ENCODE data around the gene PLEKHG2. TPM values are rescaled to one million over a fixed set of nuclear protein-coding genes. Genes with fewer than 3 reads are reported as not detected.
A peak's percentile ranks its signal among the peaks of the same experiment; 100 is the strongest.
"Not testable (repeated sequence)": the region's sequence is repeated elsewhere in the genome, so short reads cannot be mapped to it uniquely, and the experiment has no call there.

The PLEKHG2 gene
- total RNA-seq, 2 donors from 2014 or later: 119 to 129 TPM

DNA sequence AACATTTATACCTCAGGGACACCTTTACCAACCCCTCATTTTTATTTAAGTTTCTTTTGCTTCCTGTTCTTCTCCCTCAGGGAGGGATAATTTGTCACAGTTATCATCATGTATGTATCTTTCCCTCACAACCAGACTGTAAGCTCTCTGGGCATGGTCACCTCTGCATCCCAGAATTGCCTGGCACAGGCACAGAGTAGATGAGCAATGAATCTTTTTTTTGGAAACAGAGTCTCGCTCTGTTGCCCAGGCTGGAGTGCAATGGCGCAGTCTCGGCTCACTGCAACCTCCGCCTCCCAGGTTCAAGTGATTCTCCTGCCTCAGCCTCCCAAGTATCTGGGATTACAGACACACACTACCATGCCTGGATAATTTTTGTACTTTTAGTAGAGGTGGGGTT, 33.1 kb upstream of the PLEKHG2 start:
- H3K27me3 Mint-ChIP-seq; H3K9me3 ChIP-seq (ENCODE audit: control insufficient read depth, low read length, poor library complexity, severe bottlenecking); H3K4me1 Mint-ChIP-seq; ATAC-seq; DNase-seq: not testable (repeated sequence)
- H3K27ac Mint-ChIP-seq: peak overlapping the region; percentile 75
- peaks cover 30% of the 10 kb centered on the region for H3K36me3 Mint-ChIP-seq (ENCODE audit: low read depth)
- H3K4me3 Mint-ChIP-seq: peak overlapping the region; percentile 36

DNA sequence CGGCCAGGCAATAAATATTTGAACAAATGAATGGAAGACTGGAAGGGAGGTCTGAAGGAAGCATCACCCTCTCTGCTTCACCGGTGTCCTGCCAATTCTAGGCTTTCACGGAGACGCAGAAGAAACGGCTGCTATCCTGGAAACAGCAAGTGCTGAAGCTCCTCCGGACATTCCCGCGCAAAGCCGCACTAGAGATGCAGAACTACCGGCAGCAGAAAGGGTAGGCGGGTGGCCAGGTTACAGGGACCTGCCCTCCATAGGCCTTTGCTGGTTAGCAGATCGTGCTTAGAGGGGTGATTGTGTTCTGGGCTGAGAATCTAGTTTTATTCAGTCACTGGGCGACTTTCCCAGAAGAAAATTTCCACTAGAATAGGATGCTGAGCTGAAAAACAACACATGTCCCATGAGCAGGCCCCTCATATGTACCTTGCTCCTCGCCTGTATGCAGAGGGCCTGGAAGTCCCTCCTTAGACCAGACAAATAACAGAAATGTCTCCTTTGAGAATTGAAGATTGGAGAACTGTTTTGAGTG, 32.5 kb upstream of the PLEKHG2 start:
- H3K36me3 Mint-ChIP-seq (ENCODE audit: low read depth): peaks cover 27% of the 10 kb centered on the region
- no peaks in the 10 kb centered on the region for H3K27me3 Mint-ChIP-seq
- H3K4me3 Mint-ChIP-seq: no peak overlapping the region
- ATAC-seq (no peak), DNase-seq (no peak)
- H3K27ac Mint-ChIP-seq: peak overlapping the region; percentile 75
- no peaks in the 10 kb centered on the region for H3K9me3 ChIP-seq (ENCODE audit: control insufficient read depth, low read length, poor library complexity, severe bottlenecking)
- H3K4me1 Mint-ChIP-seq: peaks cover 8% of the 10 kb centered on the region

DNA sequence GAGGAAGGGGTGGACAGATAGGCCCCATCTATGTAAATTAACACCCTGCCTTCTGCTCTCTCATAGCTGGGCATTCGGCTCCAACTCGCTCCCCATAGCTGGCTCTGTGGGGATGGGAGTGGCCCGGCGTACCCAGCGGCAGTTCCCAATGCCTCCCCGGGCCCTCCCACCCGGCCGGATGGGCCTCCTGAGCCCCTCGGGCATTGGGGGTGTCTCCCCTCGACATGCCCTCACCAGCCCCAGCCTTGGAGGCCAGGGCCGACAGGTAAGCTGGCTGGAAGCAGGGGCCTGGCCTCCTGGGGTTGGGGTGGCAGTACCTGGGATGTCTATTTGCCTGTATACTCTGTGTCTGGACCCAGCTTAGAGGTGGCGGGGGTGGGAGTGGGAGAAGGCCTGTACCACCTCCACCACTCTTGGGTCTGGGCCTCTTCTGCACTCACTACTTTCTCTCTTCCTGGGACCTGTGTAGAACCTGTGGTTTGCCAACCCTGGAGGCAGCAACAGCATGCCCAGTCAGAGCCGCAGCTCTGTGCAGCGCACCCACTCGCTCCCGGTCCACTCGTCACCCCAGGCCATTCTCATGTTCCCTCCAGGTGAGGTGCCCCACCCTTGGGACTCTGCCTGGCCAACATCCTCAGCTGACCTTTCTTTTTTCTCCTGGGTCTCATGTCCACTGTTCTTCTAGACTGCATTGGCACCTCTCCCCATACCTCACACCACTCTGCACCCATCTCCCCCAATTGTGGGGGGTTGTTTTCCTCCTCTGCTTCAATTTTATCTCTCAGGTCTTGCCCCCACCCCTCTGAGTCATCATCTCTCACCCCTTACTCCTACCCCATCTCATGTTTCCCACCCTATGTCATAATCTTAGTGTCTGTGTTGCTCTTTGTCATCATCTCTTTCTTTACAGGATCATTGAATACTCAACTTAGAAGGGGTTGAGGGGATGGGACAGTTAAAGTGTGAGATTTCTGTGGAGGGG, 31.7 kb upstream of the PLEKHG2 start:
- no peaks in the 10 kb centered on the region for H3K9me3 ChIP-seq (ENCODE audit: control insufficient read depth, low read length, poor library complexity, severe bottlenecking)
- Mint-ChIP-seq H3K36me3 (ENCODE audit: low read depth) (peaks cover 24% of the 10 kb centered on the region), H3K4me1 (peaks cover 6% of the 10 kb centered on the region), H3K27me3 (no peaks in the 10 kb centered on the region), H3K4me3 (no peak overlapping the region), H3K27ac (peak overlapping the region; percentile 88)
- ATAC-seq (no peak), DNase-seq (no peak)

DNA sequence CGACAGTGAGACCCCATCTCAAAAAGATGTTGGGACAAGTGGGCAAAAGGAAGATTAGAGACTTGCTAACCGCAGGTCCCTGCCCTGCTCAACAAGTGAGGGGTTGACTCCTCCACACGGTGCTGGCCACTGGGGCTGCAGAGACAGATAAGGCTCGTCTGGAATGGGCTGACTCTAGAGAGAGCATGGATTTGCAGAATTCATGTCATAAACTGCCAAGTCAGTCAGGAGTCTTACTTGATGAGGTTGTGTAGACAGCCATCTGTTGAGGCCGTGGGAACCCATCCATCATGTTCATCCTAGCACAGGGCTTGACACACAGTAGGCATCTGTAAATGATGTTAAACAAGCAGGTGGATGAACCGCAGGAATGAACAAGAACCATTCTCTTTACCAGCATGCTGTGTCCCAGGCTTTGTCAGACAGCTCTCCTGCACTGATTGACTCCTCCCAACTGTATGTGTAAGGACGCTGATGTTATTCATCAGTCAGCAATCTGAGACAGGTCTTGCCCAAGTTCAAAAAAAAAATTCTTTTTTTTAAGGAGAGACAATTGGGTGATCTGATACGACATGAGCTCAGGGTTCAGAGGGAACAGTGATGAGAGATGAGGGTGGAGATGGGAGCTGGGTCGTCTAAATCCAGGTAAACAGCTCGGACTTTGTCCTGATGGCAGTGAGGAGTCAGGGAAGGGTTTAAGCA, 30.4 kb upstream of the PLEKHG2 start:
- Mint-ChIP-seq H3K36me3 (ENCODE audit: low read depth) (peaks cover 27% of the 10 kb centered on the region), H3K4me3 (no peak overlapping the region), H3K27ac (peak overlapping the region; percentile 88), H3K4me1 (peaks cover 8% of the 10 kb centered on the region), H3K27me3 (no peaks in the 10 kb centered on the region)
- H3K9me3 ChIP-seq (ENCODE audit: control insufficient read depth, low read length, poor library complexity, severe bottlenecking): no peaks in the 10 kb centered on the region
- no peak for DNase-seq
- no peak for ATAC-seq

DNA sequence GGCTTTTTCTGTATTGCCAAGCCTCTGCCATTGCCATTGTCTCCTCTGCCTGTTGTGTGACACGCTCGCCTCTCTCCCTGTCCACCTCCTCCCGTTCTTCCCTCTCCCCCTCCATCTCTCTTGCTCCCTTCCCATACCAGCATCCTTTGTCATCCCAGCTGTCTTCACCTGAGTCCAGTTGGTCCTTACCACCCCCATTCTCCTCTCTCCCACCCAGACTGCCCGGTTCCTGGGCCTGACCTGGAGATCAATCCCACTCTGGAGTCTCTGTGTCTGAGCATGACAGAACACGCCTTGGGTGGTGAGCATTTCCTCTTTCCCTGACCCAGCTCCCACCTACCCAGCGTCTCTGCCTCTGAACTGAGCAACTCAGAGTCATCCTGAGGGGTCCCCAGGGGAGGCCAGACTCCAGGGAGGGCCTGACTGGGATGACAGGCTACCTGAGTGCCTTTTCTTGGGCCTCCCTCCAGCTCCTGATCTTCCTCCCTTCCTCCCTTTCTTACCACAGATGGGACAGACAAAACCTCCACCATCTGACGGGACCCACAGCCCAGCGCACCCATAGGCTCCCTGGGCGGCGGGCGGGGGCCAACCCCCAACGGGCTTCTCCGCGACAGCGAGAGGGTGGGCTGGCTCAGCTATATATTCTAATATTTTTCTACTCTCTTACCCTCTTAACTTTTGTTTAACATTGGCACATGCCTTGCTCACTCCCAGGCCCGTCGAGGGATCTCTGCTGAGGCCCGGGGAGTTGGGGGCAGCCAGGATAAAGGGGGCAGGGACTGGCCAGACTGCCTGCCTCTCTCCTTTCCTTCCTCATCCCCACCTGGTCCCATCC, 29.3 kb upstream of the PLEKHG2 start:
- no peaks in the 10 kb centered on the region for H3K9me3 ChIP-seq (ENCODE audit: control insufficient read depth, low read length, poor library complexity, severe bottlenecking)
- no peaks in the 10 kb centered on the region for H3K27me3 Mint-ChIP-seq
- H3K4me1 Mint-ChIP-seq: peaks cover 8% of the 10 kb centered on the region
- ATAC-seq: no peak
- H3K36me3 Mint-ChIP-seq (ENCODE audit: low read depth): peaks cover 20% of the 10 kb centered on the region
- H3K4me3 Mint-ChIP-seq: peak overlapping the region; percentile 47
- no peak for DNase-seq
- peak overlapping the region; percentile 88 for H3K27ac Mint-ChIP-seq

DNA sequence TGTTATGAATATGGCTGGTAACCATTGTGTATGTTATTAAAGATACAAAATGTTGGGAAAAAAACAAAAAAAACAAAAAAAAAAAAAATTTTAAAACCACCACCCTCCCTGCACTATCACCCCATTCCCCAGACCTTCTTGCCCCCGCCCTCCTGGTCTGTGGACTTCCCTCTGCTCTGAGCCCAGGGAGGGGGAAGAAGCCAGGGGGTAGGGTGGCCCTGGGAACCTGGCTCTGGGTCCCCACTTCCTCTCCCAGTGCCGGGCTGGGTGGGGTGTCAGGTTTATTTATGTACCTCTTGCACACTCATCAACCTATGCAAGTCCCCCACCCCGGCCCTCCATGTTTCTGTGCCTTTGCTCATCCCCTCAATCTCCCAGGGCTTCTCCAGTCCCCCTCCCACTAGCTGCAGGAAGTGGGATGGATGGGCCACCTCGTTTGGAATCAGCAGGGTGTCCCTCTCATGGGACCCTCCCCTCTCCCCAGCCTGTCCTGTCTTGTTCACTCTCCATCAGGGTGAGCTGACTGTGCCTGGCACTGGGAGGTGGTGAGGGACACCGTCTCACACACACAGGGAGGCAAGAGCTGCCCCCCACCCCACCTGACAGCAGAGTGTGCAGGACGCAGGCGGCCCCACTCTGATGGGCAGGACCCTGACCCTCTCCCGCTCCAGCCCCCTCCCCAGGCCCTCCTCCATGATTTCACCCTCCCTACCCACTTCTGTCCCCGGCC, 27.5 kb upstream of the PLEKHG2 start:
- H3K27ac Mint-ChIP-seq: peak overlapping the region; percentile 92
- peak; percentile 7 for ATAC-seq
- no peak overlapping the region for H3K4me3 Mint-ChIP-seq
- H3K9me3 ChIP-seq (ENCODE audit: control insufficient read depth, low read length, poor library complexity, severe bottlenecking): no peaks in the 10 kb centered on the region
- H3K4me1 Mint-ChIP-seq: peaks cover 9% of the 10 kb centered on the region
- H3K27me3 Mint-ChIP-seq: no peaks in the 10 kb centered on the region
- H3K36me3 Mint-ChIP-seq (ENCODE audit: low read depth): peaks cover 20% of the 10 kb centered on the region
- no peak for DNase-seq

- Mint-ChIP-seq H3K27me3 (no peaks in the 10 kb centered on the region), H3K27ac (peak overlapping the region; percentile 92), H3K4me3 (no peak overlapping the region), H3K36me3 (ENCODE audit: low read depth) (peaks cover 20% of the 10 kb centered on the region), H3K4me1 (peaks cover 14% of the 10 kb centered on the region)
- no peak for ATAC-seq
- DNase-seq: no peak
- no peaks in the 10 kb centered on the region for H3K9me3 ChIP-seq (ENCODE audit: control insufficient read depth, low read length, poor library complexity, severe bottlenecking)
Observed at GRCh38 chr19:39385629-39386411, 26.6 kb upstream of the PLEKHG2 start.

DNA sequence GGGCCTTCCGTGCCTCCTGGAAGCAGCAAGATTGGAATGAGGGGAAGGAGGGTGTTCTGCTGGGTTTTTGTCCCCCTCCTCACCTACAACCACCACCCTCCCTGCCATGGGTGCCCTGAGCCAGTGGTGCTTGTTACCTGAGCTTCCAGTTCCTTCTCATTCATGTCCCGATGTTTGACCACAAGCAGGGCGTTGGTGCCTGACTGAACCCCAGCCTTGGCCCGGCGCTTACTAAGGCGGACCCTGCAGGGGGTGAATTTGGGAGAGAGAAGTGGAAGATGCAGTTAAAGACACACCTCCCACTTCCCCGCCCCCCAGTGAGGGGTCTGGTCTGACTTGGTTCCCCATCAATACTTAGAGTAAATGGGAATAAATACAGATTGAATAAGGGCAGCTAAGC, 25.9 kb upstream of the PLEKHG2 start:
- no peaks in the 10 kb centered on the region for H3K9me3 ChIP-seq (ENCODE audit: control insufficient read depth, low read length, poor library complexity, severe bottlenecking)
- ATAC-seq (no peak), DNase-seq (no peak)
- peaks cover 18% of the 10 kb centered on the region for H3K4me1 Mint-ChIP-seq
- H3K36me3 Mint-ChIP-seq (ENCODE audit: low read depth): peaks cover 12% of the 10 kb centered on the region
- no peaks in the 10 kb centered on the region for H3K27me3 Mint-ChIP-seq
- peak overlapping the region; percentile 43 for H3K4me3 Mint-ChIP-seq
- peak overlapping the region; percentile 92 for H3K27ac Mint-ChIP-seq

DNA sequence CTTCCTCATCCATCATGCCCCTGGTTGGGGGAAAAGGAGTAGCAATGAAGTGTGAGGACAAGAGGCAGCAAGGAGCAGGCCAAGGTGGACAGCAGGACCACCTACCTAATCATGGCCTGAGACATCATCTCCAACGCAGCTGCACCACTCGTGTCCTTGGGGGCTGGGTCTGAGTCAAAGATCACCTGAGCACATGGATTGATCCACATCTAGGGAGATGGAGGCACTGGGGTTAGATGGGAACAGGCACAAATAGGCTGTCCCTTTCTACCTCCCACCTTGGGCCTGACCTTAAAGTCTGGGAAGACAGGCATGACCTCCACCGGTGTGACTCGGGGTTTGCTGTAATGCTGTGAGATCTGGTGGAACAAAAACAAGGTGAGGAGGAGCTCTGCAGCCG, 23.8 kb upstream of the PLEKHG2 start:
- peak overlapping the region; percentile 97 for H3K27ac Mint-ChIP-seq
- H3K4me3 Mint-ChIP-seq: peak overlapping the region; percentile 98
- H3K36me3 Mint-ChIP-seq (ENCODE audit: low read depth): peaks cover 8% of the 10 kb centered on the region
- ATAC-seq (no peak), DNase-seq (no peak)
- peaks cover 24% of the 10 kb centered on the region for H3K4me1 Mint-ChIP-seq
- no peaks in the 10 kb centered on the region for H3K27me3 Mint-ChIP-seq
- H3K9me3 ChIP-seq (ENCODE audit: control insufficient read depth, low read length, poor library complexity, severe bottlenecking): no peaks in the 10 kb centered on the region

- peaks cover 8% of the 10 kb centered on the region for H3K36me3 Mint-ChIP-seq (ENCODE audit: low read depth)
- H3K4me1 Mint-ChIP-seq: peaks cover 29% of the 10 kb centered on the region
- no peak for ATAC-seq
Observed at GRCh38 chr19:39389631-39390414, 22.6 kb upstream of the PLEKHG2 start.

DNA sequence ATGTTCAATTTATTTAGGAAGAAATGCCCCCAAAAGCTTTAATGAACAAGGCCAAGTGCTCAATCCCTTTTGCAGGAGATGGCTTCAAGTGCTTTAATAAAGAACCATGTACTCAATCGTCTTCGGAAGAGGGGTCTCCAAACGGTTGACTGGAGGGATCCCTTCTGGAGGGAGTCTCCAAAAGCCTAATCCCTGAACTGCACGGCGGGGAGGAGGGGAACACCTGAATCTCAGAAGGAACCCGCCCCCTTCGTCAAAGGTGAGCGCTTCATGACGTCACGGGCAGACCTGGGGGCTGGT, 22.1 kb upstream of the PLEKHG2 start:
- no peak for ATAC-seq
- H3K27me3 Mint-ChIP-seq: no peaks in the 10 kb centered on the region

More at GRCh38 chr19:39389631-39390414, 22.6 kb upstream of the PLEKHG2 start:
- H3K9me3 ChIP-seq (ENCODE audit: control insufficient read depth, low read length, poor library complexity, severe bottlenecking): no peaks in the 10 kb centered on the region
- Mint-ChIP-seq H3K27me3 (no peaks in the 10 kb centered on the region), H3K4me3 (peak overlapping the region; percentile 98), H3K27ac (peak overlapping the region; percentile 97)
- DNase-seq: no peak

More for the DNA sequence above, 22.1 kb upstream of the PLEKHG2 start:
- peaks cover 8% of the 10 kb centered on the region for H3K36me3 Mint-ChIP-seq (ENCODE audit: low read depth)
- H3K4me3 Mint-ChIP-seq: peak overlapping the region; percentile 98
- H3K9me3 ChIP-seq (ENCODE audit: control insufficient read depth, low read length, poor library complexity, severe bottlenecking): no peaks in the 10 kb centered on the region
- peak in 2 of 3 donors; percentile 74 to 75 for DNase-seq
- peak overlapping the region; percentile 97 for H3K27ac Mint-ChIP-seq
- H3K4me1 Mint-ChIP-seq: peaks cover 33% of the 10 kb centered on the region

Data from T-helper 17 cell (primary cell).